Neural progenitor cell (in vitro differentiated cells): ENCODE results near the gene KRT74.

Experiments
- EZH2 ChIP-seq: fragments of 200-600 bp; sonication (generic); IDR thresholded peaks from 2 replicates; pipeline ENCODE4 v1.6.1; 2017; ENCODE audit warnings: antibody characterized with exemption, mild to moderate bottlenecking, moderate library complexity
- EZH2phosphoT487 ChIP-seq: fragments of 200-600 bp; sonication (generic); IDR thresholded peaks from 2 replicates; pipeline ENCODE4 v1.6.1; 2017; ENCODE audit warnings: antibody characterized with exemption
- TF ChIP-seq, protein P1 (sequence below): fragments of 200-600 bp; sonication (generic); IDR thresholded peaks from 2 replicates; pipeline ENCODE4 v1.5.1; 2017; ENCODE audit warnings: antibody characterized with exemption, mild to moderate bottlenecking

DNA sequence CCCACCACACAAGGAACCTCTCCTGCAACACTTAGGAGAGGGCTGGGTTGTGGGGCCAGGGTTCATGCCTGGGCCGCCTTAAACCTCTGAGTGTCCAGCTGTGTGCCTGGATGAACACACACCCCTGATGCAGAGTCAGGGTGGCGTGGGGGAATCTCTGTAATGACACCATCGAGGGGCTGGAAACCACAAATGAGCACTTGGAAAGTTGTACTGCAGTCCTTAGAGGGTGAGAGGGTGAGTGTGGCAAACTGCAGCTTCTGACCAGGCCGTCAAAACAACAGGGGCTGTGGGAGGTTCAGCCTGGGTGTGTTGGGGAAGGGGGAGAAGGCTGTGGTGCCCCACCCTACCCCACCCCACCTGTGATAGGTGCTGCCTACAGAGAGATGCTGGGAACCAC, 41.0 kb downstream of the KRT74 start:
- TF ChIP-seq, protein P1, sequence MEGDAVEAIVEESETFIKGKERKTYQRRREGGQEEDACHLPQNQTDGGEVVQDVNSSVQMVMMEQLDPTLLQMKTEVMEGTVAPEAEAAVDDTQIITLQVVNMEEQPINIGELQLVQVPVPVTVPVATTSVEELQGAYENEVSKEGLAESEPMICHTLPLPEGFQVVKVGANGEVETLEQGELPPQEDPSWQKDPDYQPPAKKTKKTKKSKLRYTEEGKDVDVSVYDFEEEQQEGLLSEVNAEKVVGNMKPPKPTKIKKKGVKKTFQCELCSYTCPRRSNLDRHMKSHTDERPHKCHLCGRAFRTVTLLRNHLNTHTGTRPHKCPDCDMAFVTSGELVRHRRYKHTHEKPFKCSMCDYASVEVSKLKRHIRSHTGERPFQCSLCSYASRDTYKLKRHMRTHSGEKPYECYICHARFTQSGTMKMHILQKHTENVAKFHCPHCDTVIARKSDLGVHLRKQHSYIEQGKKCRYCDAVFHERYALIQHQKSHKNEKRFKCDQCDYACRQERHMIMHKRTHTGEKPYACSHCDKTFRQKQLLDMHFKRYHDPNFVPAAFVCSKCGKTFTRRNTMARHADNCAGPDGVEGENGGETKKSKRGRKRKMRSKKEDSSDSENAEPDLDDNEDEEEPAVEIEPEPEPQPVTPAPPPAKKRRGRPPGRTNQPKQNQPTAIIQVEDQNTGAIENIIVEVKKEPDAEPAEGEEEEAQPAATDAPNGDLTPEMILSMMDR = no peak
- TF ChIP-seq EZH2 = no peak
- TF ChIP-seq EZH2phosphoT487 = no peak
